Liver (tissue), 9 donors: Measurements from ENCODE around the gene PKD1L1. TPM values are rescaled to one million over a fixed set of nuclear protein-coding genes. Genes with fewer than 3 reads are reported as not detected.

Source experiments
- DNase-seq: peaks from one replicate; pipeline ENCODE4 v3.0.0-alpha.2; 2017; ENCODE audit warnings: low spot score
- H3K27ac ChIP-seq, 2 donors: one replicate each; pipeline ENCODE4 v1.7.0; 2013; ENCODE audit warnings: inconsistent platforms in 2 of 2, low read length in 2 of 2, control low read depth in 1 of 2, low read depth in 1 of 2, mild to moderate bottlenecking in 1 of 2
- H3K27me3 ChIP-seq, 4 donors: one replicate each; pipeline versions ENCODE4 v1.6.1 to v1.7.0; 2013; ENCODE audit warnings: low read length in 3 of 4, inconsistent platforms in 1 of 4, mild to moderate bottlenecking in 1 of 4, moderate library complexity in 1 of 4; ENCODE audit not compliant: control insufficient read depth in 4 of 4, insufficient read depth in 4 of 4
- H3K36me3 ChIP-seq, 4 donors: one replicate each; pipeline versions ENCODE4 v1.6.1 to v1.7.0; 2013; ENCODE audit warnings: low read length in 3 of 4, mild to moderate bottlenecking in 3 of 4, low read depth in 1 of 4, moderate library complexity in 1 of 4; ENCODE audit not compliant: control insufficient read depth in 4 of 4, insufficient read depth in 3 of 4
- H3K4me1 ChIP-seq, 4 donors: one replicate each; pipeline versions ENCODE4 v1.6.1 to v1.7.0; 2013; ENCODE audit warnings: low read length in 3 of 4, mild to moderate bottlenecking in 3 of 4, moderate library complexity in 1 of 4; ENCODE audit not compliant: control insufficient read depth in 4 of 4, insufficient read depth in 4 of 4
- H3K4me3 ChIP-seq, 3 donors: one replicate each; pipeline versions ENCODE4 v1.6.1 to v1.7.0; 2013; ENCODE audit warnings: low read length in 3 of 3, control low read depth in 1 of 3, low read depth in 1 of 3, mild to moderate bottlenecking in 1 of 3
- H3K9ac ChIP-seq, 2 donors: one replicate each; pipeline ENCODE4 v1.7.0; 2013; ENCODE audit warnings: low read length in 2 of 2, mild to moderate bottlenecking in 2 of 2, moderate library complexity in 2 of 2, control low read depth in 1 of 2, low read depth in 1 of 2
- H3K9me3 ChIP-seq, 4 donors: one replicate each; pipeline versions ENCODE4 v1.6.1 to v1.7.0; 2013; ENCODE audit warnings: low read length in 3 of 4; ENCODE audit not compliant: control insufficient read depth in 4 of 4
- CTCF ChIP-seq: fragments of 150-350 bp; IDR thresholded peaks from 2 replicates; pipeline ENCODE4 v1.5.1; 2017; ENCODE audit warnings: improper control_type of control experiment, low read depth, low read length; ENCODE audit not compliant: missing input control
- HNF4A ChIP-seq, 2 donors: conservative IDR thresholded peaks; 2 replicates each; pipeline ENCODE4 v1.6.1; 2016; ENCODE audit warnings: antibody characterized with exemption in 2 of 2, mild to moderate bottlenecking in 2 of 2
- JUND ChIP-seq, 2 donors: IDR thresholded peaks; 2 replicates each; pipeline ENCODE4 v1.6.1; 2016; ENCODE audit warnings: antibody characterized with exemption in 2 of 2
- MAX ChIP-seq: IDR thresholded peaks from 2 replicates; pipeline ENCODE4 v1.6.1; 2016; ENCODE audit warnings: antibody characterized with exemption
- NR2F2 ChIP-seq: IDR thresholded peaks from 2 replicates; pipeline ENCODE4 v1.6.1; 2016; ENCODE audit warnings: antibody characterized with exemption
- REST ChIP-seq: IDR thresholded peaks from 2 replicates; pipeline ENCODE4 v1.6.1; 2016; ENCODE audit warnings: antibody characterized with exemption, mild to moderate bottlenecking
- SP1 ChIP-seq: IDR thresholded peaks from 2 replicates; pipeline ENCODE4 v1.6.1; 2018; ENCODE audit warnings: antibody characterized with exemption, mild to moderate bottlenecking
- WGBS: extraction: QIAGEN DNeasy Blood & Tissue Kit; methylation state at CpG from one replicate; pipeline ENCODE4 v1.1.7; 2013; 5-methylcytosine and 5-hydroxymethylcytosine counted together
- polyA plus RNA-seq, 2 donors: library from polyadenylated mRNA; stranded (reverse) in 1 of 2; unstranded in 1 of 2; fragments of 200-250 nt in 1 of 2; fragments of >200 nt in 1 of 2; fragmentation: Nextera tagmentation in 1 of 2; extraction: Ambion mirVana in 1 of 2; gene quantifications; one replicate each; pipeline versions ENCODE4 v1.2.1 to v1.2.3, GENCODE V29; 2013 to 2015
- total RNA-seq, 2 donors: library from RNA; depleted of rRNA; stranded (reverse); fragments of >200 nt; gene quantifications; one replicate each; pipeline ENCODE4 v1.2.3, GENCODE V29; 2014
- donor health status: healthy.
- donor health status: healthy.
- donor health status: healthy.
- donor health status: healthy.
- donor health status: healthy.

PKD1L1 gene
- total and polyA plus RNA-seq, 4 donors: 0.08 to 0.25 (median 0.11) TPM

GRCh38 chr7:47757921-47758411 is 190.3 kb downstream of the PKD1L1 start:
- 76% methylated on average over 10 of the region's 10 CpGs for WGBS
- no peaks in the 10 kb centered on the region for H3K9me3 ChIP-seq
- H3K27me3 ChIP-seq: no peaks in the 10 kb centered on the region
- no peak overlapping the region for H3K4me3 ChIP-seq
- no peak for DNase-seq
- TF ChIP-seq NR2F2 (peak; percentile 48), SP1 (peak; percentile 46), HNF4A (conservative IDR thresholded peaks at IDR 0.05) (no peak)
- H3K27ac ChIP-seq: no peak overlapping the region
- no peak overlapping the region for H3K9ac ChIP-seq
- no peaks in the 10 kb centered on the region for H3K36me3 ChIP-seq
- H3K4me1 ChIP-seq: peaks cover 4 to 9% (median 5%) of the 10 kb centered on the region in 4 donors

- DNase-seq: no peak
- H3K9me3 ChIP-seq: no peaks in the 10 kb centered on the region
Measured at GRCh38 chr7:47756636-47757035, 191.6 kb downstream of the PKD1L1 start.

More at GRCh38 chr7:47756636-47757035, 191.6 kb downstream of the PKD1L1 start:
- no peak for TF ChIP-seq CTCF
- TF ChIP-seq SP1: no peak
- TF ChIP-seq MAX: no peak
- TF ChIP-seq NR2F2: no peak
- no peak for TF ChIP-seq JUND (IDR thresholded peaks at IDR 0.05)
- TF ChIP-seq REST: no peak
- Histone ChIP-seq H3K36me3 (no peaks in the 10 kb centered on the region), H3K27ac (no peak overlapping the region), H3K27me3 (no peaks in the 10 kb centered on the region), H3K9ac (no peak overlapping the region), H3K4me1 (no peaks in the 10 kb centered on the region), H3K4me3 (no peak overlapping the region)
- 89% methylated on average over 4 of the region's 4 CpGs for WGBS
